HT-29 (cell line): ENCODE results near the gene DCUN1D3. TPM values are rescaled to one million over a fixed set of nuclear protein-coding genes. Genes with fewer than 3 reads are reported as not detected.

Experiments used
- DNase-seq: peaks from one replicate; pipeline ENCODE4 v3.0.0-alpha.2; 2015; ENCODE audit warnings: low spot score
- total RNA-seq: library from RNA; depleted of rRNA; stranded (reverse); fragments of >200 nt; shearing (Covaris generic); gene quantifications from 2 replicates; pipeline ENCODE4 v1.2.3, GENCODE V29; 2014

Gene DCUN1D3
- total RNA-seq, 1 experiment from 2014 or later = 8.9 TPM

GRCh38 chr16:20889625-20890275 is 10.4 kb downstream of the DCUN1D3 start:
- DNase-seq = no peak

GRCh38 chr16:20887207-20887606 is 13.0 kb downstream of the DCUN1D3 start:
- no peak for DNase-seq

- DNase-seq = no peak
Observed at GRCh38 chr16:20886320-20886719, 13.8 kb downstream of the DCUN1D3 start.

GRCh38 chr16:20884240-20884556 is 16.0 kb downstream of the DCUN1D3 start:
- DNase-seq = no peak

- DNase-seq = no peak
Observed at GRCh38 chr16:20883554-20884239, 16.5 kb downstream of the DCUN1D3 start.

GRCh38 chr16:20881503-20881878 is 18.7 kb downstream of the DCUN1D3 start:
- no peak for DNase-seq

- no peak for DNase-seq
Observed at GRCh38 chr16:20880867-20881502, 19.2 kb downstream of the DCUN1D3 start.

- DNase-seq = peak; percentile 9
Observed at GRCh38 chr16:20879175-20880040, 20.8 kb downstream of the DCUN1D3 start.

GRCh38 chr16:20878682-20879147 is 21.4 kb downstream of the DCUN1D3 start:
- no peak for DNase-seq

GRCh38 chr16:20875355-20875650 is 24.9 kb downstream of the DCUN1D3 start:
- no peak for DNase-seq

- DNase-seq = no peak
Observed at GRCh38 chr16:20874088-20874581, 26.0 kb downstream of the DCUN1D3 start.

GRCh38 chr16:20873331-20873730 is 26.8 kb downstream of the DCUN1D3 start:
- no peak for DNase-seq

- DNase-seq = no peak
Observed at GRCh38 chr16:20871941-20872815, 28.0 kb downstream of the DCUN1D3 start.

- no peak for DNase-seq
Observed at GRCh38 chr16:20871258-20871657, 28.9 kb downstream of the DCUN1D3 start.

- no peak for DNase-seq
Observed at GRCh38 chr16:20870122-20870820, 29.9 kb downstream of the DCUN1D3 start.

GRCh38 chr16:20868890-20869289 is 31.3 kb downstream of the DCUN1D3 start:
- DNase-seq = peak; percentile 37

GRCh38 chr16:20867585-20867984 is 32.6 kb downstream of the DCUN1D3 start:
- DNase-seq = no peak

- no peak for DNase-seq
Observed at GRCh38 chr16:20866801-20867200, 33.4 kb downstream of the DCUN1D3 start.

- peak; percentile 56 for DNase-seq
Observed at GRCh38 chr16:20866145-20866772, 33.9 kb downstream of the DCUN1D3 start.
